ENCODE measurements around the gene EFTUD2. TPM values are rescaled to one million over a fixed set of nuclear protein-coding genes. Genes with fewer than 3 reads are reported as not detected.

Gene EFTUD2
- total RNA-seq, 3 donors from 2014 or later (not counting 1 experiment from before 2014, with no cell fraction given) = 135 to 178 (median 164) TPM

DNA sequence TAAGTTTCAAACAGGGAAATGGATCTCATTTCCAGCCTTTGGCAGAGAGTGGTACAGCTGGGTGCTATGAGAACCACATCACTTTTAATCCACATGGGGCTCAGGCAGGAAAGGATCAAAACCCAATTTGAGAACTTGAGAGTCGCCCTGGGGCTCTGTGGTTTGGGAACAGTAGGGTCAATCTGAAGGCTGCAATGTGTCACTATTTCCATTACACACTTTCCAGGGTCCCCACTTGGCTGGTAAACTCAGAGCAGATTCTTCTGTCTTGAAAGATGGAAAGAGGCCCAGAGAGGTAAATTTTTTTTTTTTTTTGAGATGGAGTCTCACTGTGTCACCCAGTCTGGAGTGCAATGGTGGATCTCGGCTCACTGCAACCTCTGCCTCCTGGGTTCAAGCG, 58.3 kb downstream of the EFTUD2 start:
- Histone ChIP-seq H3K4me1 (ENCODE audit: control insufficient read depth, insufficient read depth, low read length) (no peaks in the 10 kb centered on the region), H3K9me3 (ENCODE audit: control insufficient read depth, insufficient read depth, low read length) (no peaks in the 10 kb centered on the region), H3K36me3 (ENCODE audit: control insufficient read depth, insufficient read depth, low read length) (no peaks in the 10 kb centered on the region), H3K27ac (ENCODE audit: low read length) (no peak overlapping the region), H3K4me3 (ENCODE audit: low read length) (no peak overlapping the region), H3K27me3 (ENCODE audit: control insufficient read depth, insufficient read depth, low read length) (no peaks in the 10 kb centered on the region)
- DNase-seq = no peak
- ATAC-seq = no peak
- peaks cover 0 to 2% of the 10 kb centered on the region in 2 donors for H3K27me3 Mint-ChIP-seq (ENCODE audit: low read depth in 2 of 2)
- no peaks in the 10 kb centered on the region for H3K36me3 Mint-ChIP-seq
- no peaks in the 10 kb centered on the region for H3K9me3 Mint-ChIP-seq
- H3K4me1 Mint-ChIP-seq = no peaks in the 10 kb centered on the region
- intact Hi-C loops (cut with micrococcal nuclease) = no loop called here
- TF ChIP-seq, protein P1, sequence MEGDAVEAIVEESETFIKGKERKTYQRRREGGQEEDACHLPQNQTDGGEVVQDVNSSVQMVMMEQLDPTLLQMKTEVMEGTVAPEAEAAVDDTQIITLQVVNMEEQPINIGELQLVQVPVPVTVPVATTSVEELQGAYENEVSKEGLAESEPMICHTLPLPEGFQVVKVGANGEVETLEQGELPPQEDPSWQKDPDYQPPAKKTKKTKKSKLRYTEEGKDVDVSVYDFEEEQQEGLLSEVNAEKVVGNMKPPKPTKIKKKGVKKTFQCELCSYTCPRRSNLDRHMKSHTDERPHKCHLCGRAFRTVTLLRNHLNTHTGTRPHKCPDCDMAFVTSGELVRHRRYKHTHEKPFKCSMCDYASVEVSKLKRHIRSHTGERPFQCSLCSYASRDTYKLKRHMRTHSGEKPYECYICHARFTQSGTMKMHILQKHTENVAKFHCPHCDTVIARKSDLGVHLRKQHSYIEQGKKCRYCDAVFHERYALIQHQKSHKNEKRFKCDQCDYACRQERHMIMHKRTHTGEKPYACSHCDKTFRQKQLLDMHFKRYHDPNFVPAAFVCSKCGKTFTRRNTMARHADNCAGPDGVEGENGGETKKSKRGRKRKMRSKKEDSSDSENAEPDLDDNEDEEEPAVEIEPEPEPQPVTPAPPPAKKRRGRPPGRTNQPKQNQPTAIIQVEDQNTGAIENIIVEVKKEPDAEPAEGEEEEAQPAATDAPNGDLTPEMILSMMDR (IDR thresholded peaks at IDR 0.05) = no peak
- no peak overlapping the region for H3K27ac Mint-ChIP-seq
- WGBS (ENCODE audit: insufficient coverage) = 94% methylated on average over 2 of the region's 3 CpGs
- H3K4me3 Mint-ChIP-seq = no peak overlapping the region

DNA sequence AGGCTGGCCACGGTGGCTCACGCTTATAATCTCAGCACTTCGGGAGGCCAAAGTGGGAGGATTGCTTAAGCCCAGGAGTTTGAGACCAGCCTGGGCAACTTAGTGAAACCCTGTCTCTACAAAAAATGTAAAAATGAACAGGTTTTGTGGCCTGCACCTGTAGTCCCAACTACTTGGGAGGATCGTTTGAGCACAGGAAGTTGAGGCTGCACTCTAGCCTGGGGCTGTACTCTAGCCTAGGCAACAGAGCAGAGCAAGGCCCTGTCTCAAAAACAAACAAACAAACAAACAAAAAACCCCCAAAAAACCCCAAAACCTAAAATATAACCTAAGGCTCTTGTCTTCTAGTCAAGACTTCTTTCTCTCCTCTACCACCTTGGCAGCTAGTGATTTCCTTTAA, 59.0 kb downstream of the EFTUD2 start:
- H3K27me3 Mint-ChIP-seq (ENCODE audit: low read depth in 2 of 2) = peaks cover 0 to 3% of the 10 kb centered on the region in 2 donors
- H3K27ac Mint-ChIP-seq = no peak overlapping the region
- H3K4me3 Mint-ChIP-seq = no peak overlapping the region
- TF ChIP-seq, protein P1 (IDR thresholded peaks at IDR 0.05) = no peak
- no peaks in the 10 kb centered on the region for H3K36me3 Mint-ChIP-seq
- Histone ChIP-seq H3K36me3 (ENCODE audit: control insufficient read depth, insufficient read depth, low read length) (no peaks in the 10 kb centered on the region), H3K4me3 (ENCODE audit: low read length) (no peak overlapping the region), H3K27ac (ENCODE audit: low read length) (no peak overlapping the region), H3K27me3 (ENCODE audit: control insufficient read depth, insufficient read depth, low read length) (no peaks in the 10 kb centered on the region), H3K4me1 (ENCODE audit: control insufficient read depth, insufficient read depth, low read length) (no peaks in the 10 kb centered on the region), H3K9me3 (ENCODE audit: control insufficient read depth, insufficient read depth, low read length) (no peaks in the 10 kb centered on the region)
- H3K4me1 Mint-ChIP-seq = no peaks in the 10 kb centered on the region
- DNase-seq (no peak), ATAC-seq (no peak)
- H3K9me3 Mint-ChIP-seq = no peaks in the 10 kb centered on the region
- intact Hi-C loops (cut with micrococcal nuclease) = no loop called here
- WGBS (ENCODE audit: insufficient coverage) = 69% methylated on average over 4 of the region's 4 CpGs

DNA sequence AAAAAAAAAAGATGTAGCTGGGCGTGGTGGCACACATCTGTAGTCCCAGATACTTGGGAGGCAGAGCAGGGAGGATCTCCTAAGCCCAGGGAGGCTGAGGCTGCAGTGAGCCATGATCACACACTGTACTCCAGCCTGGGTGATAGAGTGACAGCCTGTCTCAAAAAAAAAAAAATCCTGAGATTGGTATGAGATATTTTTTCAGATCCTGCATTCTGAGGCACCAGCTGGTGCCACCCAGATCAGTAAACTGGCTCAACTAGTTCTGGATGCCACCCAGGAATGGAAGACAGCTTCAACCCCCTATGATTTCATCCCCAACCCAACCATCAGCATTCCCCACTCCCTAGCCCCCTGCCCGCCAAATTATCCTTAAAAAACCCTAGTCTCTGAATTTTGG, 62.0 kb downstream of the EFTUD2 start:
- no peak overlapping the region for H3K4me3 ChIP-seq (ENCODE audit: low read length)
- WGBS (ENCODE audit: insufficient coverage) = 73% methylated on average over 1 of the region's 2 CpGs
- no peaks in the 10 kb centered on the region for H3K4me1 ChIP-seq (ENCODE audit: control insufficient read depth, insufficient read depth, low read length)
- no peak overlapping the region for H3K27ac Mint-ChIP-seq
- no peak overlapping the region for H3K27ac ChIP-seq (ENCODE audit: low read length)
- H3K36me3 ChIP-seq (ENCODE audit: control insufficient read depth, insufficient read depth, low read length) = no peaks in the 10 kb centered on the region
- H3K9me3 ChIP-seq (ENCODE audit: control insufficient read depth, insufficient read depth, low read length) = no peaks in the 10 kb centered on the region
- DNase-seq (no peak), ATAC-seq (no peak)
- TF ChIP-seq, protein P1 (IDR thresholded peaks at IDR 0.05) = no peak
- H3K36me3 Mint-ChIP-seq = no peaks in the 10 kb centered on the region
- H3K27me3 Mint-ChIP-seq (ENCODE audit: low read depth in 2 of 2) = peaks cover 18% of the 10 kb centered on the region in 2 donors
- H3K27me3 ChIP-seq (ENCODE audit: control insufficient read depth, insufficient read depth, low read length) = peaks cover 7% of the 10 kb centered on the region
- H3K4me1 Mint-ChIP-seq = no peaks in the 10 kb centered on the region
- no peak overlapping the region for H3K4me3 Mint-ChIP-seq
- intact Hi-C loops (cut with micrococcal nuclease) = no loop called here
- H3K9me3 Mint-ChIP-seq = no peaks in the 10 kb centered on the region

DNA sequence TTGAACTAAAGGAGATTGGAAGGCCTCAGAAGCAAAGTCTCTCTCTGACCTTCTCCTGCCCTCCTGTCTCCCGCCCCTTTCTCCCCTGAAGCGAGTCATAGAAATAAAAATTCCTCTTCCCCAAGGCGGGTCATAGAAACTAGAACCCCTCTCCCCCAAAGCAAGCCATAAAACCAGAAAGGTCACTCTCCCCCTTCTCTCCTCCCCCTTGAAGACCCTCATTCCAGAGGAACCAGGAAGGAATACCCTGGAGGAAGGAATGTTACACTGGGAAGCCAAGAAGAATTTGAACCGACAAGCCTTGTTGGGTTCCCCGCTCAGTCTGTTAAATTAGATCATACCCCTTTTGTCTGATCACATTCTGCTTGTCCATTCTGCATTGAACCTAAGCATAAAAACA, 66.4 kb downstream of the EFTUD2 start:
- H3K4me3 Mint-ChIP-seq = no peak overlapping the region

More for the DNA sequence above, 66.4 kb downstream of the EFTUD2 start:
- H3K9me3 ChIP-seq (ENCODE audit: control insufficient read depth, insufficient read depth, low read length) = no peaks in the 10 kb centered on the region
- H3K9me3 Mint-ChIP-seq = no peaks in the 10 kb centered on the region
- no peak overlapping the region for H3K27ac Mint-ChIP-seq
- TF ChIP-seq, protein P1 (IDR thresholded peaks at IDR 0.05) = no peak
- no peak for DNase-seq
- peaks cover 30 to 32% of the 10 kb centered on the region in 2 donors for H3K27me3 Mint-ChIP-seq (ENCODE audit: low read depth in 2 of 2)
- H3K36me3 ChIP-seq (ENCODE audit: control insufficient read depth, insufficient read depth, low read length) = no peaks in the 10 kb centered on the region
- H3K4me3 ChIP-seq (ENCODE audit: low read length) = no peak overlapping the region
- peaks cover 36% of the 10 kb centered on the region for H3K27me3 ChIP-seq (ENCODE audit: control insufficient read depth, insufficient read depth, low read length)
- WGBS (ENCODE audit: insufficient coverage) = 93% methylated on average over 5 of the region's 5 CpGs
- peaks cover 9 to 16% of the 10 kb centered on the region in 2 donors for H3K4me1 Mint-ChIP-seq
- intact Hi-C loops (cut with micrococcal nuclease) = no loop called here
- peaks cover 10% of the 10 kb centered on the region for H3K4me1 ChIP-seq (ENCODE audit: control insufficient read depth, insufficient read depth, low read length)
- no peak overlapping the region for H3K27ac ChIP-seq (ENCODE audit: low read length)
- no peaks in the 10 kb centered on the region for H3K36me3 Mint-ChIP-seq
- no peak for ATAC-seq

All from natural killer cell (primary cell).